ENCODE measurements around the gene CPLANE1.

DNA sequence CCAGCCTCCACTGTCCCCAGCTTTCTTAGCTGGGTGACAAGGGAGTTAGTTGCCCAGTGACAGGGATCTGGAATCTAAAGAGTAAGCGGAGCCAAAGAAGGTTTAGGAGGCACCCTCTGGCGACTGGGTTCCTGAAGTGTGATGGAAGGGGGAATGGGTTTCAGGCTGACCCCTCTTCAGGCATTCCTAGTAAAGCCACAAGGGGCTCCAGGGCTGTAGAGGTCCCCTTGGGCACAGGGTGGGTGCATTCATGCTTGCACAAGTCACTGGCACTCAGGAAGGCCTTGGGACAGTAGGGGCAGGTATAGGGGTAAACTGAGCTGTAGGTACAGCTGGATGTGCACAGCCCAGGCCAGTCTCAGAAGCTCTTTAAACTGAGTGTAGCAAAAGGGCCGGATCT is 74.2 kb downstream of the CPLANE1 start:
- TF ChIP-seq POLR2A (IDR thresholded peaks at IDR 0.05), result no peak
- TF ChIP-seq, protein P1, sequence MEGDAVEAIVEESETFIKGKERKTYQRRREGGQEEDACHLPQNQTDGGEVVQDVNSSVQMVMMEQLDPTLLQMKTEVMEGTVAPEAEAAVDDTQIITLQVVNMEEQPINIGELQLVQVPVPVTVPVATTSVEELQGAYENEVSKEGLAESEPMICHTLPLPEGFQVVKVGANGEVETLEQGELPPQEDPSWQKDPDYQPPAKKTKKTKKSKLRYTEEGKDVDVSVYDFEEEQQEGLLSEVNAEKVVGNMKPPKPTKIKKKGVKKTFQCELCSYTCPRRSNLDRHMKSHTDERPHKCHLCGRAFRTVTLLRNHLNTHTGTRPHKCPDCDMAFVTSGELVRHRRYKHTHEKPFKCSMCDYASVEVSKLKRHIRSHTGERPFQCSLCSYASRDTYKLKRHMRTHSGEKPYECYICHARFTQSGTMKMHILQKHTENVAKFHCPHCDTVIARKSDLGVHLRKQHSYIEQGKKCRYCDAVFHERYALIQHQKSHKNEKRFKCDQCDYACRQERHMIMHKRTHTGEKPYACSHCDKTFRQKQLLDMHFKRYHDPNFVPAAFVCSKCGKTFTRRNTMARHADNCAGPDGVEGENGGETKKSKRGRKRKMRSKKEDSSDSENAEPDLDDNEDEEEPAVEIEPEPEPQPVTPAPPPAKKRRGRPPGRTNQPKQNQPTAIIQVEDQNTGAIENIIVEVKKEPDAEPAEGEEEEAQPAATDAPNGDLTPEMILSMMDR (IDR thresholded peaks at IDR 0.05), result no peak
